Spinal cord (tissue), 10 donors: ENCODE data around the gene MIER1. TPM values are rescaled to one million over a fixed set of nuclear protein-coding genes. Genes with fewer than 3 reads are reported as not detected.
"Not testable (repeated sequence)": the region's sequence is repeated elsewhere in the genome, so short reads cannot be mapped to it uniquely, and the experiment has no call there.

Source experiments
- DNase-seq, 6 donors: peaks; one replicate each; pipeline versions ENCODE4 v3.0.0 to v3.0.0-alpha.2; 2013 to 2015; ENCODE audit warnings: low spot score in 6 of 6, low read depth in 4 of 6
- H3K27ac ChIP-seq: one replicate; pipeline ENCODE4 v1.5.1; 2013; ENCODE audit warnings: low read depth, low read length, control low read depth
- H3K27me3 ChIP-seq: one replicate; pipeline ENCODE4 v1.6.1; 2013; ENCODE audit warnings: low read length; ENCODE audit not compliant: control insufficient read depth, insufficient read depth
- H3K36me3 ChIP-seq: one replicate; pipeline ENCODE4 v1.6.1; 2013; ENCODE audit warnings: low read length; ENCODE audit not compliant: control insufficient read depth, insufficient read depth
- H3K4me1 ChIP-seq: one replicate; pipeline ENCODE4 v1.6.1; 2013; ENCODE audit warnings: low read length; ENCODE audit not compliant: control insufficient read depth, insufficient read depth
- H3K4me3 ChIP-seq: one replicate; pipeline ENCODE4 v1.5.1; 2013; ENCODE audit warnings: low read depth, low read length, control low read depth
- H3K9me3 ChIP-seq: one replicate; pipeline ENCODE4 v1.6.1; 2013; ENCODE audit warnings: low read length; ENCODE audit not compliant: control insufficient read depth, insufficient read depth
- WGBS: methylation state at CpG from one replicate; pipeline ENCODE4 v1.1.5; 2013; ENCODE audit warnings: missing lambda C conversion rate; ENCODE audit not compliant: insufficient coverage; 5-methylcytosine and 5-hydroxymethylcytosine counted together
- long read RNA-seq, 4 donors: transcript quantifications; one replicate each; lab custom pipeline, GENCODE V29; 2026
- polyA plus RNA-seq, 2 donors: library from polyadenylated mRNA; unstranded; fragments of 120-200 nt; gene quantifications; one replicate each; pipeline ENCODE4 v1.2.1, GENCODE V29; 2013; ENCODE audit not compliant: insufficient read length in 2 of 2
- total RNA-seq, 2 donors: library from RNA; depleted of rRNA in 1 of 2; stranded (reverse); fragments of 120-200 nt in 1 of 2; fragments of >200 nt in 1 of 2; gene quantifications; one replicate each; pipeline versions ENCODE4 v1.2.3 to v1.2.4, GENCODE V29; 2013 to 2014
- donor health status: healthy.

Gene MIER1
- total RNA-seq (10 to 100 TPM; 33.1 to 34.8 TPM), polyA plus RNA-seq (10 to 100 TPM; 18.4 to 23.7 TPM)
- long read RNA-seq, donor 1, partial matches to known transcripts: 0 of 1 reads
- long read RNA-seq, donor 1, other reads (novel, unspliced or antisense): 0 of 1 reads
- long read RNA-seq, donor 2: 0 reads
- long read RNA-seq, donor 3, full-length matches to known transcripts: 1 of 1 reads
- long read RNA-seq, donor 3, partial matches to known transcripts: 0 of 1 reads
- long read RNA-seq, donor 3, other reads (novel, unspliced or antisense): 0 of 1 reads
- long read RNA-seq, donor 4: 0 reads

DNA sequence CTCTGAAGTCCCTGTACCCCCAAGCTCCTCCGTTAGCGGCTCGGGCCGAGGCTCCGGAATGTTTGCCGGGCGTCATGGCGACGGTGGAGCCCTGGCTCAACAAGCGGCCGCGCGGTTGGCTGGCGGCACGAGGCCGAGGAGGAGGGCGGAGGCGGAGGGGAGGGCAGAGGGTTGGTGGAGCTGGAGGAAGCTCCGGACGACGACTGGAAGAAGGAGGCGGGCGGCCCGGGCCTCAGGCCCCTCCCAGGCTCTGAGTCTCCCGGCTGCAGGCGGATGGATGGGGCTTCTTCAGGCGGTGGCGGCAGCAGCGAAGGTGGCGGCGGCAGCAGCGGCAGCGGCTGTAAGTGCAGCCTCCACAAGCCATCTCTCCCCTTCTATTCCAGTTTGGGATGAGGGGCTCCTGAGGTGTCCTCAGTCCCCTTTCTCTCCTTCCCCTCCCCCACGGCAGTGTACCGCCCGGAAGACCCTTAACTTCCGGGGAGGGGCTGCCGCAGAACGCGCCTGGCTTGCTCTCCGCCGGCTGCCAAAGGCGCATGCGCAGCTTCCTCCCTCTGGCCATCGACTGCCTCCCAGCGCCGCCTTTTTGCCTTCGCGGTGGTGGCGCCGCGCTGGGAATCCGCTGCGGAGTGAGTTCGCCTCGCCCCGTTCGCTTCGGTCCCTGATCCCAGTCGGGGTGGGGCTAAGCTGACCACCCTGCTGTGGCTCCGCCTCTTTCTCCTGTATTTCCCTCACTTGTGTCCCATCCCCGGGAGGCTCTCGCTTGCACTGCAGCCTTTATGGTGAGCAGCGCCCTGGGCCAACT is at the start of gene MIER1, which contains the start of gene DNAI4:
MIER1 (plus strand) TSS at position 235 of the 802 bp plus-strand sequence; CDS start at position 274, 39 bp downstream.
DNAI4 (minus strand) TSS at position 101 of the 802 bp plus-strand sequence; CDS start at position 76, 25 bp downstream.
- DNase-seq: peak; percentile 91 to 99 (median 96)
- H3K27me3 ChIP-seq: no peaks in the 10 kb centered on the region
- H3K4me3 ChIP-seq: peak within 1 kb of the TSS; percentile 97
- under 1% methylated on average over 61 of the region's 64 CpGs for WGBS
- H3K9me3 ChIP-seq: no peaks in the 10 kb centered on the region
- peak within 1 kb of the TSS; percentile 97 for H3K27ac ChIP-seq
- H3K36me3 ChIP-seq: no peaks in the 10 kb centered on the region
- H3K4me1 ChIP-seq: peaks cover 7% of the 10 kb centered on the region

- Histone ChIP-seq H3K27ac (no peak overlapping the region), H3K4me3 (no peak overlapping the region), H3K9me3 (no peaks in the 10 kb centered on the region), H3K27me3 (no peaks in the 10 kb centered on the region), H3K4me1 (no peaks in the 10 kb centered on the region), H3K36me3 (peaks cover 4% of the 10 kb centered on the region)
- no peak for DNase-seq
- no CpG with 5 or more reads among the region's 1 CpG for WGBS
Measured at GRCh38 chr1:66876664-66877063, 48.1 kb upstream of the MIER1 start.

- H3K9me3 ChIP-seq: no peaks in the 10 kb centered on the region
- no CpG with 5 or more reads among the region's 1 CpG for WGBS
- no peak for DNase-seq
- peaks cover 3% of the 10 kb centered on the region for H3K36me3 ChIP-seq
- no peaks in the 10 kb centered on the region for H3K27me3 ChIP-seq
- H3K4me3 ChIP-seq: no peak overlapping the region
- H3K27ac ChIP-seq: no peak overlapping the region
- H3K4me1 ChIP-seq: no peaks in the 10 kb centered on the region
Measured at GRCh38 chr1:66889030-66889429, 35.8 kb upstream of the MIER1 start.

DNA sequence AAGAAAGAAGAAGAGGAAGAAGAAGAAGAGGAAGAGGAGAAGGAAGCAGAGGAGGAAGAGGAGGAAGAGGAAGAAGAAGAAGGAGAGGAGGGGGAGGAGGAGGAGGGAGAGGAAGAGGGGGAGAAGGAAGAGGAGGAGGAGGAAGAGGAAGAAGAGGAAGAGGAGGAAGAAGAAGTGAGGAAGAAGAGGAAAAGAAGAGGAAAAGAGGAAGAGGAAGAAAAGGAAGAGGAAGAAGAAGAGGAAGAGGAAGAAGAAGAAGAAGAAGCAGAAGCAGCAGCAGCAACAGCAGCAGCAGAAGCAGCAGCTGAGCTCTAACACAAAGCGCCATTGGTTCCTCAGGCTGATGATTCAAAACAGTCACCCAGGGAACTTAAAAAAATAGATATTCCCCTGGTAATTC is 34.2 kb upstream of the MIER1 start:
- no peak overlapping the region for H3K27ac ChIP-seq
- peaks cover 3% of the 10 kb centered on the region for H3K36me3 ChIP-seq
- WGBS: 100% methylated on average over 1 of the region's 1 CpG
- no peaks in the 10 kb centered on the region for H3K4me1 ChIP-seq
- no peaks in the 10 kb centered on the region for H3K27me3 ChIP-seq
- no peaks in the 10 kb centered on the region for H3K9me3 ChIP-seq
- no peak overlapping the region for H3K4me3 ChIP-seq
- DNase-seq: no peak

DNA sequence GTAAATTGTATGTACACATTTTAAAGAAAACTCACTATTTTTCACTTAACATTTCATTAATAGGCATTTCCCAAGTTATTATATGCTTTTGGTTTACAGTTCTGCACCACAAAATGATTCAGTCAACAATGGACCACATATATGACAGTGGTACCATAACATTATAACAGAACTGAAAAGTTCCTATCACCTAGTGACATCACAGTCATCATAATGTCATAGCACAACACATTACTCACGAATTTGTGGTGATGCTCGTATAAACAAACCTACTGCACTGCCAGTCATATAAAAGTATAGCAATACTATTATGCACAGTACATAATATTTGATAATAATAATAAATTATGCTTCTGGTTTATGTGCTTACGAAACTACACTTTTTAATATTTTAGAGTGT is 31.1 kb upstream of the MIER1 start:
- no peak overlapping the region for H3K27ac ChIP-seq
- H3K4me3 ChIP-seq: no peak overlapping the region
- H3K4me1 ChIP-seq: no peaks in the 10 kb centered on the region
- no peaks in the 10 kb centered on the region for H3K27me3 ChIP-seq
- no peaks in the 10 kb centered on the region for H3K9me3 ChIP-seq
- WGBS: no CpG with 5 or more reads among the region's 3 CpGs
- DNase-seq: no peak
- peaks cover 3% of the 10 kb centered on the region for H3K36me3 ChIP-seq

DNA sequence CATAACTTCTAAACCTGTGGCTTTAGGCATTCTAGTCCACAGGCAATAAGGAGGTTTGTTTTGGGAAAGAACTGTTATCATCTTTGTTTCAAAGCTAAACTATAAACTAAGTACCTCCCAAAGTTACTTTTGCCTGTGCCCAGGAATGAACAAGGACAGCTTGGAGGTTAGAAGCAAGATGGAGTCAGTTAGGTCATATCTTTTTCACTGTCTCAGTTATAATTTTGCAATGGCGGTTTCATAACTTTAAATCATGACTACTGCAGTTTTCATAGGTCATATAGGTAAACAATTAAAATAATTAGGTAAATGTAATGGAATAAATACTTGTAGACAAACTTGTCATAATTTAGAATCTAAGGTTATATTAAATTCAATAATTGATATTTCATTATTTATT is 9.6 kb upstream of the MIER1 start:
- not testable (repeated sequence) for H3K27me3 ChIP-seq, H3K4me3 ChIP-seq, H3K36me3 ChIP-seq, H3K9me3 ChIP-seq, DNase-seq, H3K27ac ChIP-seq, H3K4me1 ChIP-seq
- no CpG with 5 or more reads among the region's 1 CpG for WGBS

GRCh38 chr1:66916320-66916719 is 8.5 kb upstream of the MIER1 start:
- Histone ChIP-seq H3K9me3 (no peaks in the 10 kb centered on the region), H3K4me1 (no peaks in the 10 kb centered on the region), H3K27ac (no peak overlapping the region), H3K27me3 (no peaks in the 10 kb centered on the region), H3K4me3 (no peak overlapping the region), H3K36me3 (no peaks in the 10 kb centered on the region)
- WGBS: no CpG with 5 or more reads among the region's 2 CpGs
- DNase-seq: peak in 1 of 6 donors; percentile 33

- Histone ChIP-seq H3K27me3 (no peaks in the 10 kb centered on the region), H3K4me1 (no peaks in the 10 kb centered on the region), H3K36me3 (no peaks in the 10 kb centered on the region), H3K9me3 (no peaks in the 10 kb centered on the region), H3K4me3 (no peak overlapping the region), H3K27ac (no peak overlapping the region)
- 100% methylated on average over 1 of the region's 1 CpG for WGBS
- DNase-seq: no peak
Measured at GRCh38 chr1:66917476-66917875, 7.3 kb upstream of the MIER1 start.

DNA sequence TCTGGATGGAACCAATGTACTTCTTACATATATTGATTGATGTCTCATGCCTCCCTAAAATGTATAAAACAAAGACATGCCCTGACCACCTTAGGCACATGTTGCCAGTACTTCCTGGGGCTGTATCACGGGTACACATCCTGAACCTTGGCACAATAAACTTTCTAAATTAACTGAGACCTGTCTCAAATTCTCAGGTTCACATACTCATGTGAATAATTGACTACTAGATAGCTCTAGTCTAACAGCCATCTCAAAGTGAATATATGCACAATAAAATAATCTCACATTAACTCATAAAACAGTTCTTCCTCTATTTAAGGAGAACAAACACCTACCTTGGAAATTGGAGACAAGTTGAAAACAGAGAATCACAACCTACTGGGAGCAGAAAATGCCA is 5.7 kb upstream of the MIER1 start:
- H3K4me3 ChIP-seq: no peak overlapping the region
- no peak overlapping the region for H3K27ac ChIP-seq
- H3K9me3 ChIP-seq: no peaks in the 10 kb centered on the region
- DNase-seq: no peak
- H3K4me1 ChIP-seq: peaks cover 4% of the 10 kb centered on the region
- WGBS: 100% methylated on average over 1 of the region's 1 CpG
- H3K27me3 ChIP-seq: no peaks in the 10 kb centered on the region
- no peaks in the 10 kb centered on the region for H3K36me3 ChIP-seq
